ENCODE measurements around the gene PLPP4.

- TF ChIP-seq BACH2 (CRISPR knock-in tag; IDR thresholded peaks at IDR 0.05; ENCODE audit: borderline replicate concordance) (no peak), ARNTL (CRISPR knock-in tag; IDR thresholded peaks at IDR 0.05; ENCODE audit: borderline replicate concordance, low read depth) (no peak), CREB5 (CRISPR knock-in tag; IDR thresholded peaks at IDR 0.05; ENCODE audit: low read depth) (no peak), ISL1 (CRISPR knock-in tag; IDR thresholded peaks at IDR 0.05) (no peak), ZC3H10 (CRISPR knock-in tag; IDR thresholded peaks at IDR 0.05) (no peak), ZNF8 (CRISPR knock-in tag; IDR thresholded peaks at IDR 0.05) (no peak), SNAI2 (CRISPR knock-in tag; IDR thresholded peaks at IDR 0.05) (no peak), ZNF565 (CRISPR knock-in tag; conservative IDR thresholded peaks at IDR 0.05; ENCODE audit: low read depth) (no peak), ZFP30 (CRISPR knock-in tag; IDR thresholded peaks at IDR 0.05) (no peak)
- TF ChIP-seq, protein P1, sequence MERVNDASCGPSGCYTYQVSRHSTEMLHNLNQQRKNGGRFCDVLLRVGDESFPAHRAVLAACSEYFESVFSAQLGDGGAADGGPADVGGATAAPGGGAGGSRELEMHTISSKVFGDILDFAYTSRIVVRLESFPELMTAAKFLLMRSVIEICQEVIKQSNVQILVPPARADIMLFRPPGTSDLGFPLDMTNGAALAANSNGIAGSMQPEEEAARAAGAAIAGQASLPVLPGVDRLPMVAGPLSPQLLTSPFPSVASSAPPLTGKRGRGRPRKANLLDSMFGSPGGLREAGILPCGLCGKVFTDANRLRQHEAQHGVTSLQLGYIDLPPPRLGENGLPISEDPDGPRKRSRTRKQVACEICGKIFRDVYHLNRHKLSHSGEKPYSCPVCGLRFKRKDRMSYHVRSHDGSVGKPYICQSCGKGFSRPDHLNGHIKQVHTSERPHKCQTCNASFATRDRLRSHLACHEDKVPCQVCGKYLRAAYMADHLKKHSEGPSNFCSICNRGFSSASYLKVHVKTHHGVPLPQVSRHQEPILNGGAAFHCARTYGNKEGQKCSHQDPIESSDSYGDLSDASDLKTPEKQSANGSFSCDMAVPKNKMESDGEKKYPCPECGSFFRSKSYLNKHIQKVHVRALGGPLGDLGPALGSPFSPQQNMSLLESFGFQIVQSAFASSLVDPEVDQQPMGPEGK (CRISPR knock-in tag; IDR thresholded peaks at IDR 0.05; ENCODE audit: borderline replicate concordance): no peak
Observed at GRCh38 chr10:120601999-120602398, 145.0 kb downstream of the PLPP4 start.

Measured in SK-N-SH treated with all-trans-retinoic acid at 6 μM for 48 hours (cell line).